GM23248 (cell line): ENCODE measurements around the gene SLC25A20.

Source experiments
- EZH2 ChIP-seq: fragments of 200-600 bp; sonication (generic); IDR thresholded peaks from 2 replicates; pipeline ENCODE4 v1.6.1; 2018; ENCODE audit warnings: antibody characterized with exemption, mild to moderate bottlenecking; ENCODE audit not compliant: insufficient read depth, poor library complexity, severe bottlenecking
- EZH2phosphoT487 ChIP-seq: fragments of 200-600 bp; sonication (generic); IDR thresholded peaks from 2 replicates; pipeline ENCODE4 v1.6.1; 2018; ENCODE audit warnings: antibody characterized with exemption, moderate library complexity, mild to moderate bottlenecking, low read depth; ENCODE audit not compliant: insufficient read depth

GRCh38 chr3:48847504-48848423 is 50.9 kb downstream of the SLC25A20 start, which contains the start of gene PRKAR2A:
- TF ChIP-seq EZH2phosphoT487 (no peak), EZH2 (no peak)
